Stimulated activated CD8-positive, alpha-beta memory T cell treated with anti-CD3 and anti-CD28 coated beads, Interleukin-7, amount 100 ng/mL, for 48 hours (primary cell): ENCODE results near the gene KLHL1.

Source experiments
- DNase-seq, 2 donors: peaks; one replicate each; pipeline ENCODE4 v3.0.0-alpha.2; 2020; ENCODE audit warnings: low read depth in 1 of 2; ENCODE audit errors: extremely low read depth in 1 of 2

The KLHL1 gene

DNA sequence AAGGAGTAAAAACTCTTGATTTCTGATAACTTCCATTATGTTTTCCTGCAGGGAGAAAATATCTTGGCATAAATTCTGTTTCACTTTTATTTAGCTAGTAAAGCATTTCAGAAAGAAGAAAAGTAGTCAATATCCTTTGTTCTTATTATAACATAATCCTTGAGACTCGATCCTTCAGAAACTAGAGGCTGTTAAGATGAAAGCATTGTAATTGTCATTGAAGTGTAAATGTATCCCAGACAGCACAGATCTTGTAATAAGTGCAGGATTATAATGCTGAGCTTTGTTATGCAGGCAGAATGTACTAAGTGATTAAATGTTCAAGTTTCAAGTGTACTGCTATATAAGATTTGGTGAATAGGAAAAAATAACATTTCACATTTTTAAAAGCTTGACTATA lies 225.8 kb downstream of the KLHL1 start:
- no peak for DNase-seq

- no peak for DNase-seq
These were observed 228.3 kb downstream of the KLHL1 start for GRCh38 chr13:69879936-69880335.

GRCh38 chr13:69872321-69873047 lies 235.8 kb downstream of the KLHL1 start:
- no peak for DNase-seq

DNA sequence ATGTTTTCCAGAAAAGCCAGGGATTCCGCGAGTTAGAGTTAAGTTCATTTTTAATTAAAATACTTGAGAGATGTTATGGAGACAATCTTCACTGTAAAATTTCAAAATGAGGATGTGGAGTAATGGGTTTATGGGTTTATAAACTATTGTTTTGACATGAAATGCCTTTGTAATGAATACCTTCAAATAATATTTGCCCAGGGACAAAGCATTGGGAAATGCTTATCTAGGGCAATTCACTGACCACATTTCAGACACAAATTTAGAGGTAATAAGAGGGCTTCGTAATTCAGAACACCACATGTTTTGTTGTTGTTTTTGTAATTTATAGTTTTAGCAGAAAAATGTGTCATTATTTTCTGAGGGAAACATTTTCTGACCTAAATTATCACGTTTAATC lies 241.7 kb downstream of the KLHL1 start:
- DNase-seq: no peak

DNA sequence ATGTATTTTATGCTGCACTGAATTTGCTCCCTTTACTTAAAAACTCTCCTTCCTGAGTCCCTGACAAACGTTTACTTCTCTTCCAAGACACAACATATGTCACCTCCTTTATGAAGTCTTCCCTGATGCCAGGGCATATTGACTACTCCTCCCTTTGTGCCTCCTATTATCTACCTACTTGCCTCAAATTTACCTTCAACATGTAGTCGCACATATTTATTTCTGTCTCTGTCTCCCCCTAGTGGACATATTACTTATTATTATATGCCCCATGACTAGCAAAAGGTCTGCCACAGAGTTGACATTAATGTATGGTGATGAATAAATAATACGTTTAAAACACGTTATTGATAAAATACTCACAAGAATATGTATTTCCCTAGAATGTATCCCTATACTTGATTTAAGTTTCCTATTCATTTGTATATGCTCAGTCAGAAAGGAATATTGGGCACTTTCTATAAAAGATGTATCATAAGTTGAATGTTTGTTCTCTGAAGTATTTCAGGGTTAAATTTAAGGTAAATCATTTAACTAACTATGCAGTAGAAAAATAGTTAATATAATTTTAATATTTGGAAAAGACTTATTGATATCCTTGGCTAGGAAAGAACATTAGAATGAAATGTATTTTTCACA lies 250.9 kb downstream of the KLHL1 start:
- no peak for DNase-seq

DNA sequence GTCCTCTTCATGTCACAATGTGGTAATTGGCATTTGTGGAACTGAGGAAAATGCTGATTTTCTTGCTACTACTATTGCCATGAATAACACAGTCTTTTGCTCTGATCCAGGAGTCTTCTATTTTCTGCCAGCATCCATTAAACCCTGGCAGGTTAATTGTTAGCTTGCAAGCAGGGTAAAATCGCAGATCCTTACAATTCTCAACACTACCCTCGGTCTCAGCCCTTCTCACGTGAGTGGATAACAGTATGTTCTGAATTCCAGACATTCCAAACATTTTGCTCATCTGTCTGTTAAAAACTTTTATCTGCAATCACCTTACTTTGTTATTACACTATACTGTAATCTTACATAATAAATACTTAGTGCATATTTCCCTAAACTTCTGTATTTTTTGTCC lies 251.9 kb downstream of the KLHL1 start:
- no peak for DNase-seq

GRCh38 chr13:69828527-69828926 lies 279.7 kb downstream of the KLHL1 start:
- no peak for DNase-seq

DNA sequence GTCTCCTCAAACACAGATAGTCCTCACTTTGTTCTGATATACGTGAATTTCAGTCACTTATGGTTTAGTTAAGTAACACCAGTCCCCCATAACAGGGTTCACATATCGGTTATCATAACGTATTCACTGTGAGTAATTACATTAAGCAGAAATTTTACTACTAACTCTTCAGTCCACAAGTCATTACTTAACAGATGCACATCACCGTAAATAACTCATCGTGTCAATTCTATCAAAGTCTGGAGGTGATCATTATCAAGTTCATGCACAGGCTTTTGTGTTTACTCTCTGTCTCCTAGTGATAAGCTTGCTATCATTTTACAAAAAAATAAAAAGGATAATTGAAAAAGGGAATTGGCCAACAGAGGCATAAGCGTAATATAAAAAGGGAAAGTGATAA lies 288.1 kb downstream of the KLHL1 start:
- DNase-seq: no peak

GRCh38 chr13:69817333-69817869 lies 290.9 kb downstream of the KLHL1 start:
- DNase-seq: no peak

DNA sequence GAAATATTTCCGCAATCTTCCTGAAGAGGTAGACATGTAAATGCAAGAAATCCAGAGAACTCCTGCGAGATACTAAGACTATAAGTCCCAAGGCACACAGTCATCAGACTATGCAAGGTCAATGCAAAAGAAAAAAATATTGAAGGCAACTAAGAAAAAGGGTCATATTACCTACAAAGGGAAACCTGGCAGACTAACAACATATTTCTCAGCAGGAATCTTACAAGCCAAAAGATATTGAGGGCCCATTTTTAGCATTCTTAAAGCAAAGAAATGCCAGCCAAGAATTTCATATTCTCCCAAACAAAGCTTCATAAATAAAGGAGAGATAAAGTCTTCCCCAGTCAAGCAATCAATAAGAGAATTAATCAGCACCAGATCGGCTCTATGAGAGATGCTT lies 299.1 kb downstream of the KLHL1 start:
- DNase-seq: no peak

- no peak for DNase-seq
These were observed 312.0 kb downstream of the KLHL1 start for GRCh38 chr13:69796256-69796655.

GRCh38 chr13:69793783-69794453 lies 314.3 kb downstream of the KLHL1 start:
- no peak for DNase-seq

DNA sequence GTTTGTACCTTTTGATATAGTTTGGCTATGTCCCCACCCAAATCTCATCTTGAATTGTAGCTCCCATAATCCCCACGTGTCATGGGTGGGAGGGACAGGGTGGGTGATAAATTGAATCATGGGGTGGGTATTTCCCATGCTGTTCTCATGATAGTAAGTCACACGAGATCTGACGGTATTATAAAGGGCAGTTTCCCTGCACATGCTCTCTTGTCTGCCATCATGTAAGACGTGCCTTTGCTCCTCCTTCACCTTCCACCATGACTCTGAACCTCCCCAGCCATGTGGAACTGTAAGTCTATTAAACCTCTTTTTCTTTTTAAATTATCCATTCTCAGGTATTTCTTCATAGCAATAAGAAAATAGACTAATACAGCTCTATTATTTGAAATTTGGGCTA lies 331.3 kb downstream of the KLHL1 start:
- DNase-seq: no peak

GRCh38 chr13:69769608-69770007 lies 338.6 kb downstream of the KLHL1 start:
- DNase-seq: no peak

GRCh38 chr13:69761581-69761980 lies 346.7 kb downstream of the KLHL1 start:
- DNase-seq: no peak

- DNase-seq: no peak
These were observed 353.2 kb downstream of the KLHL1 start for GRCh38 chr13:69755101-69755500.

GRCh38 chr13:69751259-69751658 lies 357.0 kb downstream of the KLHL1 start:
- no peak for DNase-seq

GRCh38 chr13:69737129-69737935 lies 370.9 kb downstream of the KLHL1 start:
- DNase-seq: no peak

DNA sequence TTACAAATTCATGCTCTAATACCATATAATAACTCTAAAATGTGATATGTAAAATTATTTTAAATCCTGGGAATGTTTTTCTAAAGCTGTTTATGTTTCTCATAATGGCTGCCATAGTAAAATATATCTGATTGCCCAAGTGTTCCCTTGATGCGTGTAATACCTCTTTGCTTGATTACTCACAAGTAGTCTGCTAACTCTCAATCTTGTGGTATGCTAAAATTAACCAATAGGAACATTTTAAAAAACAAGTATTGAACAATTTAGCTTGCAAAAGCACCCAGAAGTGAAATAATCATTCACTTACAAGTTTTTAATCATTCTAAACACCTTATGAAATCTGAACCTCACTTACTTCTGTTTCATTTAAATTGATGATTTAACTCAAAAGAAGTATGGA lies 386.6 kb downstream of the KLHL1 start:
- DNase-seq: no peak

DNA sequence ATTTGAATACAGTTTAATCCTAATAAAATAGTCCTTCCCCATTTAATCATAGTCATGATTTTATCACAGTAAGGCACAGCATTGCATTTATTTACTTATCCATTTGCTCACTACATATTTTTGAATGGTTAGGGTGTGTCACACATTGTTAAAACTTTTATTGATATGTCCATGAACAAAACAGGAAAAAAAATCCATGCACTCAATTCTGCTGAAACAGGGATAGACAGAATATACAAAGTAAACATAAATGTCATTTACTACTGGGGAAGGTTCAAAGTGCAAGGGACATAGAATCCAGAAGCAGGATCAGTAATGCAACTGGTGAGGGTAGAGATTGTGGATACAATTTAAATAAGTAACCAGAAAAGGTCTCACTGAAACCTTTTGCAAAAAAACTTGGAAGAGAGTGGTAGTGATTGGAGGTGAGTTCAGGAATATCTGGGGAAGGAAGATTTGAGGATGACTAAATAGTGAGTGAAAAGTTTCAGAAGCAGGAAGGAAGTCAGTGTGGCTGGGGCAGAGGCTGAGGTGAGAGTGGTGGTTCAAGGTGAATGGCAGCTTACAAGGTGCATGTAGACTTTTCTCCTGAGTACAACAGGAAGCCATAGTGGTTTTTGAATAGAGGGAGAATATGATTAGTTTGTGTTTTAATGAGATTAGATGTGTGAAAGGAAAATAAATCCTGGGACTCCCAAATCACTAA lies 387.8 kb downstream of the KLHL1 start:
- no peak for DNase-seq
